Measurements from ENCODE around the gene TRIB2.

- TF ChIP-seq CTCF (IDR thresholded peaks at IDR 0.05): no peak
- TF ChIP-seq POLR2A (IDR thresholded peaks at IDR 0.05): no peak
- TF ChIP-seq EP300 (IDR thresholded peaks at IDR 0.05): no peak
Observed at GRCh38 chr2:12678186-12678585, 38.5 kb upstream of the TRIB2 start.
